T-cell (primary cell): ENCODE data around the gene CTSL. TPM values are rescaled to one million over a fixed set of nuclear protein-coding genes. Genes with fewer than 3 reads are reported as not detected.

ENCODE experiments used
- ATAC-seq, 4 experiments: fragments of 200-7000 bp in 3 of 4; fragments of 150-1000 bp in 1 of 4; cut with Tn5 transposase; replicated peaks in 1 of 4; 1 replicate in 3 of 4; 2 replicates in 1 of 4; pipeline ENCODE4 v1.10.0; 2021; ENCODE audit warnings: moderate library complexity in 3 of 4, mild to moderate bottlenecking in 2 of 4, moderate number of reproducible peaks in 1 of 4
- CTCF ChIA-PET, 2 donors: fragments of 300-600 bp; sonication (Branson Sonifier 250); formaldehyde crosslinking; loops; one replicate each; lab custom pipeline; 2022; ENCODE audit warnings: antibody characterized with exemption in 2 of 2; lab: Charles Lee
- POLR2A ChIA-PET, 2 donors: fragments of 300-600 bp; sonication (Branson Sonifier 250); formaldehyde crosslinking; loops; one replicate each; lab custom pipeline; 2022; ENCODE audit warnings: antibody characterized with exemption in 2 of 2; lab: Charles Lee
- DNase-seq, 35 experiments: peaks; one replicate each; pipeline versions ENCODE4 v3.0.0 to v3.0.0-alpha.2; 2013 to 2023
- H3K27ac ChIP-seq: one replicate; pipeline ENCODE4 v1.5.1; 2013; ENCODE audit warnings: low read length
- H3K27me3 ChIP-seq, 2 experiments: replicated peaks in 1 of 2; 1 replicate in 1 of 2; 2 replicates in 1 of 2; pipeline versions ENCODE4 v1.6.1 to v1.7.0; 2013; ENCODE audit warnings: low read length in 1 of 2, mixed read lengths in 1 of 2; ENCODE audit not compliant: control insufficient read depth in 2 of 2, insufficient read depth in 2 of 2; ENCODE audit errors: extremely low read depth in 1 of 2
- H3K36me3 ChIP-seq, 2 donors: 1 replicate in 1 of 2; 2 replicates in 1 of 2; pipeline versions ENCODE4 v1.6.1 to v1.7.0; 2013; ENCODE audit warnings: low read length in 1 of 2; ENCODE audit not compliant: control insufficient read depth in 2 of 2, insufficient read depth in 1 of 2; ENCODE audit errors: extremely low read depth in 1 of 2
- H3K4me1 ChIP-seq, 2 experiments: 1 replicate in 1 of 2; 2 replicates in 1 of 2; pipeline versions ENCODE4 v1.6.1 to v1.7.0; 2013; ENCODE audit warnings: low read length in 2 of 2, mixed read lengths in 1 of 2; ENCODE audit not compliant: insufficient read depth in 2 of 2, control insufficient read depth in 1 of 2; ENCODE audit errors: extremely low read depth in 1 of 2
- H3K4me3 ChIP-seq, 2 donors: 1 replicate in 1 of 2; 2 replicates in 1 of 2; pipeline versions ENCODE4 v1.5.1 to v1.7.0; 2013; ENCODE audit warnings: mild to moderate bottlenecking in 2 of 2, low read length in 1 of 2, moderate library complexity in 1 of 2; ENCODE audit not compliant: control insufficient read depth in 1 of 2; ENCODE audit errors: extremely low read depth in 1 of 2
- H3K9me3 ChIP-seq: 2 replicates; pipeline ENCODE4 v1.7.0; 2013
- H3K27ac Mint-ChIP-seq, 2 donors: one replicate each; pipeline ENCODE4 v1.8.0; 2020 to 2021; ENCODE audit warnings: mild to moderate bottlenecking in 2 of 2, mixed read lengths in 2 of 2
- H3K27me3 Mint-ChIP-seq, 2 donors: one replicate each; pipeline ENCODE4 v1.8.0; 2021 to 2022; ENCODE audit warnings: mixed read lengths in 2 of 2
- H3K36me3 Mint-ChIP-seq: one replicate; pipeline ENCODE4 v1.8.0; 2021; ENCODE audit warnings: mixed read lengths
- H3K4me1 Mint-ChIP-seq, 3 donors: one replicate each; pipeline ENCODE4 v1.8.0; 2020 to 2022; ENCODE audit warnings: mixed read lengths in 3 of 3, mild to moderate bottlenecking in 1 of 3
- H3K4me3 Mint-ChIP-seq, 3 donors: one replicate each; pipeline ENCODE4 v1.8.0; 2020 to 2022; ENCODE audit warnings: mild to moderate bottlenecking in 3 of 3, mixed read lengths in 3 of 3, moderate library complexity in 3 of 3
- H3K9me3 Mint-ChIP-seq, 3 donors: one replicate each; pipeline ENCODE4 v1.8.0; 2020 to 2022; ENCODE audit warnings: mixed read lengths in 3 of 3
- WGBS: methylation state at CpG from one replicate; pipeline ENCODE4 v1.1.5; 2013; ENCODE audit warnings: missing lambda C conversion rate; ENCODE audit not compliant: insufficient coverage; 5-methylcytosine and 5-hydroxymethylcytosine counted together
- total RNA-seq, 35 experiments: library from RNA in 6 of 35; stranded (reverse) in 6 of 35; fragments of 120-200 nt in 1 of 35; gene quantifications; one replicate each; pipeline versions ENCODE4 v1.2.1 to v1.2.4 and lab custom pipeline; 2013 to 2026

The CTSL gene
- total RNA-seq, 5 donors from 2014 or later (not counting 1 experiment from before 2014, with no cell fraction given) = 0.54 to 141 (median 54.5) TPM

- H3K4me1 ChIP-seq = peaks cover 0 to 9% of the 10 kb centered on the region in 2 experiments
- Mint-ChIP-seq H3K4me3 (no peak overlapping the region), H3K9me3 (no peaks in the 10 kb centered on the region), H3K27me3 (no peaks in the 10 kb centered on the region), H3K36me3 (no peaks in the 10 kb centered on the region), H3K27ac (no peak overlapping the region), H3K4me1 (peaks cover 0 to 12% (median 4%) of the 10 kb centered on the region in 3 donors)
- H3K27ac ChIP-seq = no peak overlapping the region
- no peak overlapping the region for H3K4me3 ChIP-seq
- WGBS = 100% methylated on average over 1 of the region's 1 CpG
- ChIA-PET POLR2A (no interaction called here), CTCF (no interaction called here)
- ATAC-seq (no peak), DNase-seq (no peak)
- H3K27me3 ChIP-seq = no peaks in the 10 kb centered on the region
- H3K36me3 ChIP-seq = no peaks in the 10 kb centered on the region
- H3K9me3 ChIP-seq = no peaks in the 10 kb centered on the region
These were observed 8.5 kb upstream of the CTSL start for GRCh38 chr9:87717456-87717855.

- Mint-ChIP-seq H3K27ac (no peak overlapping the region), H3K27me3 (no peaks in the 10 kb centered on the region)
These were observed 7.7 kb upstream of the CTSL start for GRCh38 chr9:87718231-87718630.

GRCh38 chr9:87718852-87719612 is 6.9 kb upstream of the CTSL start:
- CTCF ChIA-PET = no interaction called here
- H3K36me3 Mint-ChIP-seq = no peaks in the 10 kb centered on the region

More at GRCh38 chr9:87718231-87718630, 7.7 kb upstream of the CTSL start:
- ChIA-PET CTCF (no interaction called here), POLR2A (no interaction called here)
- ATAC-seq (no peak), DNase-seq (no peak)
- no peak overlapping the region for H3K4me3 Mint-ChIP-seq
- Histone ChIP-seq H3K27me3 (no peaks in the 10 kb centered on the region), H3K4me1 (peaks cover 0 to 7% of the 10 kb centered on the region in 2 experiments), H3K36me3 (no peaks in the 10 kb centered on the region), H3K4me3 (no peak overlapping the region), H3K9me3 (no peaks in the 10 kb centered on the region), H3K27ac (no peak overlapping the region)
- H3K4me1 Mint-ChIP-seq = peaks cover 0 to 5% (median 0%) of the 10 kb centered on the region in 3 donors
- H3K36me3 Mint-ChIP-seq = no peaks in the 10 kb centered on the region
- no peaks in the 10 kb centered on the region for H3K9me3 Mint-ChIP-seq
- 80% methylated on average over 1 of the region's 3 CpGs for WGBS

GRCh38 chr9:87720173-87720572 is 5.7 kb upstream of the CTSL start:
- H3K4me3 Mint-ChIP-seq = no peak overlapping the region
- Histone ChIP-seq H3K27me3 (peaks cover 0 to 6% of the 10 kb centered on the region in 2 experiments), H3K4me3 (no peak overlapping the region), H3K27ac (no peak overlapping the region), H3K4me1 (no peaks in the 10 kb centered on the region), H3K9me3 (no peaks in the 10 kb centered on the region), H3K36me3 (no peaks in the 10 kb centered on the region)
- DNase-seq = no peak
- H3K4me1 Mint-ChIP-seq = peaks cover 0 to 2% (median under 1%) of the 10 kb centered on the region in 3 donors
- no peak overlapping the region for H3K27ac Mint-ChIP-seq
- no peaks in the 10 kb centered on the region for H3K36me3 Mint-ChIP-seq
- POLR2A ChIA-PET = no interaction called here
- no peaks in the 10 kb centered on the region for H3K9me3 Mint-ChIP-seq
- WGBS = no CpG with 5 or more reads among the region's 2 CpGs
- ATAC-seq = no peak
- CTCF ChIA-PET = no interaction called here
- peaks cover 3 to 6% of the 10 kb centered on the region in 2 donors for H3K27me3 Mint-ChIP-seq

More at GRCh38 chr9:87718852-87719612, 6.9 kb upstream of the CTSL start:
- no peaks in the 10 kb centered on the region for H3K9me3 ChIP-seq
- H3K4me1 Mint-ChIP-seq = no peaks in the 10 kb centered on the region
- no peak overlapping the region for H3K27ac Mint-ChIP-seq
- ATAC-seq (no peak), DNase-seq (no peak)
- 80% methylated on average over 1 of the region's 6 CpGs for WGBS
- no peaks in the 10 kb centered on the region for H3K36me3 ChIP-seq
- no peak overlapping the region for H3K4me3 Mint-ChIP-seq
- no peak overlapping the region for H3K4me3 ChIP-seq
- H3K27me3 Mint-ChIP-seq = no peaks in the 10 kb centered on the region
- peaks cover 0 to 3% of the 10 kb centered on the region in 2 experiments for H3K4me1 ChIP-seq
- no peaks in the 10 kb centered on the region for H3K9me3 Mint-ChIP-seq
- POLR2A ChIA-PET = no interaction called here
- H3K27me3 ChIP-seq = peaks cover 0 to 2% of the 10 kb centered on the region in 2 experiments
- H3K27ac ChIP-seq = no peak overlapping the region

- H3K4me3 Mint-ChIP-seq = no peak overlapping the region
- Histone ChIP-seq H3K27me3 (peaks cover 0 to 23% of the 10 kb centered on the region in 2 experiments), H3K36me3 (no peaks in the 10 kb centered on the region), H3K4me3 (no peak overlapping the region), H3K27ac (no peak overlapping the region), H3K9me3 (no peaks in the 10 kb centered on the region), H3K4me1 (peaks cover 3 to 18% of the 10 kb centered on the region in 2 experiments)
- no peaks in the 10 kb centered on the region for H3K9me3 Mint-ChIP-seq
- no peaks in the 10 kb centered on the region for H3K36me3 Mint-ChIP-seq
- POLR2A ChIA-PET = no interaction called here
- 83% methylated on average over 2 of the region's 5 CpGs for WGBS
- ATAC-seq (no peak), DNase-seq (peak in 1 of 35 experiments; percentile 20)
- H3K27me3 Mint-ChIP-seq = peaks cover 3 to 18% of the 10 kb centered on the region in 2 donors
- CTCF ChIA-PET = no interaction called here
- H3K27ac Mint-ChIP-seq = peak overlapping the region in 1 of 2 donors; percentile 46
- peaks cover 15 to 19% (median 16%) of the 10 kb centered on the region in 3 donors for H3K4me1 Mint-ChIP-seq
These were observed 3.4 kb upstream of the CTSL start for GRCh38 chr9:87722393-87723088.

- peak overlapping the region; percentile 60 to 82 for H3K4me3 ChIP-seq
- H3K9me3 Mint-ChIP-seq = no peaks in the 10 kb centered on the region
- no peaks in the 10 kb centered on the region for H3K36me3 ChIP-seq
- H3K4me1 Mint-ChIP-seq = peaks cover 22 to 39% (median 35%) of the 10 kb centered on the region in 3 donors
- DNase-seq = no peak
- ChIA-PET CTCF (no interaction called here), POLR2A (no interaction called here)
- no peak for ATAC-seq
- peaks cover 3% of the 10 kb centered on the region for H3K36me3 Mint-ChIP-seq
- peaks cover 16 to 18% of the 10 kb centered on the region in 2 experiments for H3K4me1 ChIP-seq
- peak overlapping the region; percentile 88 to 97 (median 92) for H3K4me3 Mint-ChIP-seq
- H3K9me3 ChIP-seq = no peaks in the 10 kb centered on the region
- H3K27me3 ChIP-seq = peaks cover 0 to 23% of the 10 kb centered on the region in 2 experiments
- peaks cover 7 to 18% of the 10 kb centered on the region in 2 donors for H3K27me3 Mint-ChIP-seq
- H3K27ac Mint-ChIP-seq = peak overlapping the region; percentile 92 to 95
- H3K27ac ChIP-seq = no peak overlapping the region
- 10% methylated on average over 18 of the region's 25 CpGs for WGBS
These were observed 491 bp upstream of the CTSL start for GRCh38 chr9:87725356-87725899.
